Peyer's patch (tissue), 4 donors: ENCODE measurements around the gene ASPN.

Source experiments
- POLR2A ChIP-seq, 2 donors: fragments of 450-650 bp; IDR thresholded peaks; one replicate each; pipeline ENCODE4 v1.5.1; 2017; ENCODE audit warnings: antibody characterized with exemption in 2 of 2, mild to moderate bottlenecking in 2 of 2, moderate library complexity in 2 of 2
- TF ChIP-seq, protein P1 (sequence below), 6 experiments: fragments of 450-650 bp in 4 of 6; fragments of 200-600 bp in 2 of 6; sonication (generic) in 1 of 6; IDR thresholded peaks; one replicate each; pipeline ENCODE4 v1.5.1; 2017 to 2019; ENCODE audit warnings: antibody characterized with exemption in 6 of 6, mild to moderate bottlenecking in 3 of 6, moderate library complexity in 1 of 6

- no peak for TF ChIP-seq POLR2A (IDR thresholded peaks at IDR 0.05)
- TF ChIP-seq, protein P1, sequence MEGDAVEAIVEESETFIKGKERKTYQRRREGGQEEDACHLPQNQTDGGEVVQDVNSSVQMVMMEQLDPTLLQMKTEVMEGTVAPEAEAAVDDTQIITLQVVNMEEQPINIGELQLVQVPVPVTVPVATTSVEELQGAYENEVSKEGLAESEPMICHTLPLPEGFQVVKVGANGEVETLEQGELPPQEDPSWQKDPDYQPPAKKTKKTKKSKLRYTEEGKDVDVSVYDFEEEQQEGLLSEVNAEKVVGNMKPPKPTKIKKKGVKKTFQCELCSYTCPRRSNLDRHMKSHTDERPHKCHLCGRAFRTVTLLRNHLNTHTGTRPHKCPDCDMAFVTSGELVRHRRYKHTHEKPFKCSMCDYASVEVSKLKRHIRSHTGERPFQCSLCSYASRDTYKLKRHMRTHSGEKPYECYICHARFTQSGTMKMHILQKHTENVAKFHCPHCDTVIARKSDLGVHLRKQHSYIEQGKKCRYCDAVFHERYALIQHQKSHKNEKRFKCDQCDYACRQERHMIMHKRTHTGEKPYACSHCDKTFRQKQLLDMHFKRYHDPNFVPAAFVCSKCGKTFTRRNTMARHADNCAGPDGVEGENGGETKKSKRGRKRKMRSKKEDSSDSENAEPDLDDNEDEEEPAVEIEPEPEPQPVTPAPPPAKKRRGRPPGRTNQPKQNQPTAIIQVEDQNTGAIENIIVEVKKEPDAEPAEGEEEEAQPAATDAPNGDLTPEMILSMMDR (IDR thresholded peaks at IDR 0.05) = no peak
Observed at GRCh38 chr9:92482329-92482728, at the start of gene ASPN.
